HG03571 (cell line): ENCODE measurements around the gene NCBP2.
A peak's percentile ranks its signal among the peaks of the same experiment; 100 is the strongest.

Experiments used
- ATAC-seq: cut with Tn5 transposase; IDR thresholded peaks from one replicate; pipeline ENCODE4 v1.9.1; 2021; ENCODE audit not compliant: unreplicated experiment

NCBP2 gene

GRCh38 chr3:196942226-196942914 is at the start of gene NCBP2:
Gene NCBP2 (minus strand): TSS chr3:196942528. CDS start chr3:196942503, 25 bp downstream.
- ATAC-seq = peak; percentile 87

GRCh38 chr3:196991581-196992460 is 49.5 kb upstream of the NCBP2 start:
- no peak for ATAC-seq

- no peak for ATAC-seq
These were observed 48.3 kb upstream of the NCBP2 start for GRCh38 chr3:196990601-196991007.

- ATAC-seq = no peak
These were observed 47.5 kb upstream of the NCBP2 start for GRCh38 chr3:196989721-196990262.

- ATAC-seq = no peak
These were observed 46.1 kb upstream of the NCBP2 start for GRCh38 chr3:196988241-196989029.

- ATAC-seq = no peak
These were observed 44.7 kb upstream of the NCBP2 start for GRCh38 chr3:196987022-196987421.

GRCh38 chr3:196985954-196986885 is 43.9 kb upstream of the NCBP2 start:
- no peak for ATAC-seq

- no peak for ATAC-seq
These were observed 43.0 kb upstream of the NCBP2 start for GRCh38 chr3:196985298-196985697.

- no peak for ATAC-seq
These were observed 40.9 kb upstream of the NCBP2 start for GRCh38 chr3:196983186-196983585.

GRCh38 chr3:196981657-196982056 is 39.3 kb upstream of the NCBP2 start:
- no peak for ATAC-seq

- no peak for ATAC-seq
These were observed 37.2 kb upstream of the NCBP2 start for GRCh38 chr3:196979545-196979944.

GRCh38 chr3:196976941-196977340 is 34.6 kb upstream of the NCBP2 start:
- no peak for ATAC-seq

GRCh38 chr3:196975349-196975748 is 33.0 kb upstream of the NCBP2 start:
- no peak for ATAC-seq

GRCh38 chr3:196974661-196975060 is 32.3 kb upstream of the NCBP2 start:
- no peak for ATAC-seq

- ATAC-seq = no peak
These were observed 28.9 kb upstream of the NCBP2 start for GRCh38 chr3:196971094-196971698.

- no peak for ATAC-seq
These were observed 28.3 kb upstream of the NCBP2 start for GRCh38 chr3:196970547-196971093.

GRCh38 chr3:196969660-196970546 is 27.6 kb upstream of the NCBP2 start:
- ATAC-seq = peak; percentile 51

GRCh38 chr3:196969134-196969659 is 26.9 kb upstream of the NCBP2 start:
- ATAC-seq = peak; percentile 47
